HFFc6 (cell line): ENCODE results near the gene PDGFC. TPM values are rescaled to one million over a fixed set of nuclear protein-coding genes. Genes with fewer than 3 reads are reported as not detected.

ENCODE experiments used
- DNase-seq: peaks from one replicate; pipeline ENCODE4 v3.0.0-alpha.2; 2018
- H3K27ac Mint-ChIP-seq: 2 replicates; pipeline ENCODE4 v1.8.0; 2020; ENCODE audit warnings: mild to moderate bottlenecking, mixed read lengths
- H3K27me3 Mint-ChIP-seq: 2 replicates; pipeline ENCODE4 v1.8.0; 2021; ENCODE audit warnings: mild to moderate bottlenecking, moderate library complexity, mixed read lengths; ENCODE audit not compliant: insufficient read depth
- H3K36me3 Mint-ChIP-seq: 2 replicates; pipeline ENCODE4 v1.8.0; 2021; ENCODE audit warnings: low read depth, mixed read lengths
- H3K4me1 Mint-ChIP-seq: 2 replicates; pipeline ENCODE4 v1.8.0; 2020; ENCODE audit warnings: low read depth, mixed read lengths
- H3K4me3 Mint-ChIP-seq: 2 replicates; pipeline ENCODE4 v1.8.0; 2020; ENCODE audit warnings: mild to moderate bottlenecking, moderate library complexity, mixed read lengths
- H3K9me3 Mint-ChIP-seq: 2 replicates; pipeline ENCODE4 v1.8.0; 2020; ENCODE audit warnings: mild to moderate bottlenecking, mixed read lengths
- total RNA-seq, 6 experiments: library from RNA; stranded (reverse); fragmentation: NEBNext Ultra II Directional; extraction: Animal tissue kit (Norgen Biotek cat#: 25700); gene quantifications; 2 replicates in 1 of 6; 3 replicates in 5 of 6; pipeline ENCODE4 v1.2.3, GENCODE V29; 2021
- TF ChIP-seq, protein P1 (sequence below): fragments of 200-600 bp; sonication (generic); IDR thresholded peaks from 2 replicates; pipeline ENCODE4 v1.5.0; 2021; ENCODE audit warnings: antibody characterized with exemption, mild to moderate bottlenecking

PDGFC gene
- total RNA-seq, 6 experiments from 2014 or later = 71.5 to 112 (median 76.1) TPM

GRCh38 chr4:156906325-156906724 lies 65.3 kb downstream of the PDGFC start:
- TF ChIP-seq, protein P1, sequence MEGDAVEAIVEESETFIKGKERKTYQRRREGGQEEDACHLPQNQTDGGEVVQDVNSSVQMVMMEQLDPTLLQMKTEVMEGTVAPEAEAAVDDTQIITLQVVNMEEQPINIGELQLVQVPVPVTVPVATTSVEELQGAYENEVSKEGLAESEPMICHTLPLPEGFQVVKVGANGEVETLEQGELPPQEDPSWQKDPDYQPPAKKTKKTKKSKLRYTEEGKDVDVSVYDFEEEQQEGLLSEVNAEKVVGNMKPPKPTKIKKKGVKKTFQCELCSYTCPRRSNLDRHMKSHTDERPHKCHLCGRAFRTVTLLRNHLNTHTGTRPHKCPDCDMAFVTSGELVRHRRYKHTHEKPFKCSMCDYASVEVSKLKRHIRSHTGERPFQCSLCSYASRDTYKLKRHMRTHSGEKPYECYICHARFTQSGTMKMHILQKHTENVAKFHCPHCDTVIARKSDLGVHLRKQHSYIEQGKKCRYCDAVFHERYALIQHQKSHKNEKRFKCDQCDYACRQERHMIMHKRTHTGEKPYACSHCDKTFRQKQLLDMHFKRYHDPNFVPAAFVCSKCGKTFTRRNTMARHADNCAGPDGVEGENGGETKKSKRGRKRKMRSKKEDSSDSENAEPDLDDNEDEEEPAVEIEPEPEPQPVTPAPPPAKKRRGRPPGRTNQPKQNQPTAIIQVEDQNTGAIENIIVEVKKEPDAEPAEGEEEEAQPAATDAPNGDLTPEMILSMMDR = no peak
- Mint-ChIP-seq H3K27me3 (no peaks in the 10 kb centered on the region; the same call in 1 of the 2 replicates), H3K4me1 (peaks cover 88% of the 10 kb centered on the region), H3K36me3 (peaks cover 5% of the 10 kb centered on the region; the same call in 1 of the 2 replicates), H3K9me3 (no peaks in the 10 kb centered on the region), H3K4me3 (no peak overlapping the region), H3K27ac (no peak overlapping the region)
- no peak for DNase-seq

DNA sequence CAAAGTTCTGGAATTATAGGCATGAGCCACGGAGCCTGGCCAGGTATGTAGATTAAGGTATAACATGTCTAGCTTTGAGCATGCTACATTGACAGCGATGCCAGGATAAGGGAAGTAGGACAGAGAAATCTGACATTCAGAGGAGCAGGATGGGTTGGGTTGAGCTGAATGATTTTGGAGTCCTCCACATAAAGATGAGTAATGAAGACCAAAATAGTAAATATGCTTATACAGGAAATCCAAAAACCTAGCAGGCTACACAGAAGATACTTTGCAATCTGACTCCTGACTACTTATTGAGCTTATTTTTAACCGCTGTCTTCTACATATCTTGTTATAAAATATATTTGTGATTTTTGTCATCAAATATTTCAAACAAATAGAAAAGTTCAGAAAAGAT lies 69.7 kb downstream of the PDGFC start:
- TF ChIP-seq, protein P1 = no peak
- Mint-ChIP-seq H3K9me3 (no peaks in the 10 kb centered on the region), H3K36me3 (peaks cover 18% of the 10 kb centered on the region; the same call in 1 of the 2 replicates), H3K4me3 (peak overlapping the region; percentile 41), H3K27me3 (no peaks in the 10 kb centered on the region), H3K27ac (peak overlapping the region; percentile 33; the same call in 1 of the 2 replicates), H3K4me1 (peaks cover 86% of the 10 kb centered on the region)
- no peak for DNase-seq

GRCh38 chr4:156898373-156899117 lies 73.1 kb downstream of the PDGFC start:
- H3K36me3 Mint-ChIP-seq = peaks cover 18% of the 10 kb centered on the region; the same call in 1 of the 2 replicates
- no peak for DNase-seq
- no peaks in the 10 kb centered on the region for H3K9me3 Mint-ChIP-seq
- no peak overlapping the region for H3K27ac Mint-ChIP-seq
- TF ChIP-seq, protein P1 = no peak
- H3K4me3 Mint-ChIP-seq = peak overlapping the region; percentile 1; the same call in 1 of the 2 replicates
- H3K4me1 Mint-ChIP-seq = peaks cover 78% of the 10 kb centered on the region
- H3K27me3 Mint-ChIP-seq = no peaks in the 10 kb centered on the region

DNA sequence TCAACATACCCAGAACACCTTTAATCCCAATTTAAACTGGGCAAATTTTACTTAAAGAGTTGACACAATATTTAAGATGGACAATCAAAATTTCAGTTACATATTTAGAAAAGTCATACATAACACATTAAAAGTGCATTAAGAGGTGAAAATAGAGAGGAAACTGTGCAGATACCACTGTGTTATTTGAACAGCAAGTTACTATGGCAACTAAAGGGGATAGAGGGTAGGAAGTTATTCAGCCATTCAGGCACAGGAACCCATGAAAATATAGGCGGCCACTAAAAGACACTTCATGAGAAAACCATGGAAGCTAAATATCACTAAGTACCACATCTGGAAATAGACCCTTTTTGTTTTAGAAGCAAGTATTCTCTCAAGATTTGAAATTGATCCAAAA lies 75.1 kb downstream of the PDGFC start:
- H3K36me3 Mint-ChIP-seq = peaks cover 18% of the 10 kb centered on the region; the same call in 1 of the 2 replicates
- TF ChIP-seq, protein P1 = no peak
- no peak for DNase-seq

DNA sequence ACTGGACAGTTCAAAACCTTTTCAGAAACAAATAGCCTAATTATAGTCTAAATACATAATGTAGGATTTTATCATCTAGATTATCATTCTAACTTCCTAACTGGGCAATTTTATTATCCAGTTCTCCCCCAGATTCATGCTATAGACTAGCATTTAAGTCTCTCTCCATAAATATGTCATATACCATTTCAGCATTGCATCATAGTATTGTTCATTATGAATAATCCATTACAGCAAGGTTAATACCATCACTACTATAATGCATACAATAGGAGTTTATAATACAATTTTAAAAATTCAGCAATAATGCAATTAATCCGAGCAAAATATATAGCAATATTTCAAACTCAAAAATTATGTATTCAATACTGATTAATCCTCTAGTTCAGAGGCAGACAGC lies 77.4 kb downstream of the PDGFC start:
- peaks cover 63% of the 10 kb centered on the region for H3K4me1 Mint-ChIP-seq
- peaks cover 5% of the 10 kb centered on the region; the same call in 1 of the 2 replicates for H3K36me3 Mint-ChIP-seq

More for the DNA sequence above, 75.1 kb downstream of the PDGFC start:
- H3K27me3 Mint-ChIP-seq = no peaks in the 10 kb centered on the region
- no peak overlapping the region; the same call in 1 of the 2 replicates for H3K27ac Mint-ChIP-seq
- H3K4me1 Mint-ChIP-seq = peaks cover 67% of the 10 kb centered on the region
- no peaks in the 10 kb centered on the region for H3K9me3 Mint-ChIP-seq
- no peak overlapping the region for H3K4me3 Mint-ChIP-seq

More for the DNA sequence above, 77.4 kb downstream of the PDGFC start:
- DNase-seq = no peak
- no peak overlapping the region for H3K4me3 Mint-ChIP-seq
- peaks cover 4% of the 10 kb centered on the region; the same call in 1 of the 2 replicates for H3K27me3 Mint-ChIP-seq
- TF ChIP-seq, protein P1 = no peak
- no peaks in the 10 kb centered on the region for H3K9me3 Mint-ChIP-seq
- H3K27ac Mint-ChIP-seq = no peak overlapping the region
